IMR-90 (cell line): ENCODE results near the gene CLPTM1.

Source experiments
- BHLHE40 ChIP-seq: fragments of 150-350 bp; IDR thresholded peaks from 2 replicates; pipeline ENCODE4 v1.6.1; 2016; ENCODE audit warnings: mild to moderate bottlenecking, low read depth, low read length
- CEBPB ChIP-seq: IDR thresholded peaks from 2 replicates; pipeline ENCODE4 v1.6.1; 2012; ENCODE audit warnings: low read depth, low read length, improper control_type of control experiment
- CTCF ChIP-seq: conservative IDR thresholded peaks from 2 replicates; pipeline ENCODE4 v1.5.1; 2012; ENCODE audit warnings: mild to moderate bottlenecking, low read depth, low read length, improper control_type of control experiment
- FOS ChIP-seq: fragments of 150-350 bp; IDR thresholded peaks from 2 replicates; pipeline ENCODE4 v1.6.1; 2016; ENCODE audit warnings: low read depth, low read length
- MAFK ChIP-seq: IDR thresholded peaks from 2 replicates; pipeline ENCODE4 v1.6.1; 2012; ENCODE audit warnings: low read depth, low read length, improper control_type of control experiment
- MAZ ChIP-seq: IDR thresholded peaks from 2 replicates; pipeline ENCODE4 v1.6.1; 2012; ENCODE audit warnings: low read depth, mild to moderate bottlenecking, low read length, improper control_type of control experiment, moderate library complexity, borderline replicate concordance
- MXI1 ChIP-seq: IDR thresholded peaks from 2 replicates; pipeline ENCODE4 v1.6.1; 2012; ENCODE audit warnings: low read depth, mild to moderate bottlenecking, low read length, moderate library complexity, borderline replicate concordance
- POLR2A ChIP-seq: IDR thresholded peaks from 2 replicates; pipeline ENCODE4 v1.6.1; 2012; ENCODE audit warnings: mild to moderate bottlenecking, low read depth, low read length
- RAD21 ChIP-seq: IDR thresholded peaks from 2 replicates; pipeline ENCODE4 v1.6.1; 2012; ENCODE audit warnings: low read length, improper control_type of control experiment
- RFX5 ChIP-seq: IDR thresholded peaks from 2 replicates; pipeline ENCODE4 v1.8.0; 2012; ENCODE audit warnings: low read depth, mild to moderate bottlenecking, low read length, moderate library complexity
- SMC3 ChIP-seq: fragments of 150-350 bp; IDR thresholded peaks from 2 replicates; pipeline ENCODE4 v1.6.1; 2016; ENCODE audit warnings: low read depth, mild to moderate bottlenecking, antibody characterized with exemption, low read length, moderate library complexity
- USF2 ChIP-seq: fragments of 150-350 bp; IDR thresholded peaks from 2 replicates; pipeline ENCODE4 v1.6.1; 2017; ENCODE audit warnings: mild to moderate bottlenecking, antibody characterized with exemption, low read length, low read depth

GRCh38 chr19:45027371-45027770, 72.2 kb downstream of the CLPTM1 start:
- no peak for TF ChIP-seq CTCF
- TF ChIP-seq POLR2A = no peak
- no peak for TF ChIP-seq CEBPB
- TF ChIP-seq MAFK = no peak
- no peak for TF ChIP-seq RAD21
- no peak for TF ChIP-seq BHLHE40
- no peak for TF ChIP-seq MXI1
- TF ChIP-seq USF2 = no peak
- no peak for TF ChIP-seq FOS
- no peak for TF ChIP-seq RFX5
- no peak for TF ChIP-seq MAZ
- no peak for TF ChIP-seq SMC3
